HepG2 (cell line): ENCODE data around the gene AMZ2. TPM values are rescaled to one million over a fixed set of nuclear protein-coding genes. Genes with fewer than 3 reads are reported as not detected.
A peak's percentile ranks its signal among the peaks of the same experiment; 100 is the strongest.

Experiments
- ATAC-seq: fragments of 200-7000 bp; cut with Tn5 transposase; 3 replicates; pipeline ENCODE4 v1.9.1; 2020; ENCODE audit warnings: mild to moderate bottlenecking, moderate library complexity
- BruUV-seq: library from RNA; stranded (reverse); fragments of 400-500 nt; replicated peaks from 2 replicates; lab custom pipeline; 2021; lab: Mats Ljungman, UMichigan
- CTCF ChIA-PET: fragments of 300-600 bp; formaldehyde crosslinking; extraction: SDS; loops from one replicate; lab custom pipeline; 2021; ENCODE audit warnings: low total read pairs, inconsistent platforms, low intra/inter-chr PET ratio; lab: Yijun Ruan, JAX
- POLR2A ChIA-PET: fragments of 350-600 bp; sonication (Branson Sonifier 250); formaldehyde crosslinking; loops from one replicate; lab custom pipeline; 2020; ENCODE audit warnings: antibody characterized with exemption, inconsistent platforms; lab: Yijun Ruan, JAX
- DNase-seq: peaks from one replicate; pipeline ENCODE4 v3.0.0-alpha.2; 2015; ENCODE audit warnings: low spot score
- FAIRE-seq: peaks from 3 replicates; lab custom pipeline; 2011; peaks lifted over from hg19 to GRCh38; lab: Jason Lieb, UNC
- H2AFZ ChIP-seq: one replicate; pipeline ENCODE4 v1.6.1; 2011; ENCODE audit warnings: low read length, inconsistent platforms
- H3K27ac ChIP-seq: fragments of 300-600 bp; 3 replicates; pipeline ENCODE4 v1.8.0; 2011; ENCODE audit warnings: mixed run types, mild to moderate bottlenecking, mixed read lengths, low read length, inconsistent platforms; ENCODE audit not compliant: insufficient read depth; ENCODE audit errors: extremely low read length
- H3K27me3 ChIP-seq, 2 experiments: fragments of 200-600 bp in 1 of 2; 2 replicates in 1 of 2; 3 replicates in 1 of 2; pipeline versions ENCODE4 v1.6.0 to v1.8.0; 2011; ENCODE audit warnings: low read length in 2 of 2, mild to moderate bottlenecking in 2 of 2, moderate library complexity in 2 of 2, inconsistent platforms in 1 of 2; ENCODE audit not compliant: insufficient read depth in 2 of 2, control insufficient read depth in 1 of 2
- H3K36me3 ChIP-seq, 2 experiments: fragments of 200-600 bp in 1 of 2; replicated peaks in 1 of 2; 2 replicates in 1 of 2; 3 replicates in 1 of 2; pipeline versions ENCODE4 v1.5.1 to v1.8.0; 2011; ENCODE audit warnings: low read length in 2 of 2, inconsistent platforms in 1 of 2; ENCODE audit not compliant: insufficient read depth in 2 of 2, control insufficient read depth in 1 of 2
- H3K4me1 ChIP-seq: 2 replicates; pipeline ENCODE4 v1.5.1; 2012; ENCODE audit warnings: low read length, inconsistent platforms; ENCODE audit not compliant: insufficient read depth
- H3K4me2 ChIP-seq: 2 replicates; pipeline ENCODE4 v1.6.0; 2011; ENCODE audit warnings: low read depth, low read length, inconsistent platforms
- H3K4me3 ChIP-seq, 3 experiments: fragments of 200-600 bp in 1 of 3; sonication (generic), shearing (Covaris generic) in 1 of 3; replicated peaks in 1 of 3; 2 replicates each; pipeline ENCODE4 v1.5.1; 2011 to 2016; ENCODE audit warnings: low read length in 3 of 3, inconsistent platforms in 2 of 3, low read depth in 2 of 3, mild to moderate bottlenecking in 2 of 3, control low read depth in 1 of 3, mixed read lengths in 1 of 3; ENCODE audit not compliant: insufficient read depth in 1 of 3
- H3K79me2 ChIP-seq: one replicate; pipeline ENCODE4 v1.6.1; 2011; ENCODE audit warnings: low read length, inconsistent platforms; ENCODE audit not compliant: insufficient read depth
- H3K9ac ChIP-seq: 2 replicates; pipeline ENCODE4 v1.6.0; 2011; ENCODE audit warnings: mild to moderate bottlenecking, low read depth, low read length, inconsistent platforms; ENCODE audit not compliant: insufficient read depth
- H3K9me3 ChIP-seq: 2 replicates; pipeline ENCODE4 v1.5.1; 2012; ENCODE audit warnings: mild to moderate bottlenecking, low read length
- H4K20me1 ChIP-seq: 2 replicates; pipeline ENCODE4 v1.6.0; 2011; ENCODE audit warnings: inconsistent platforms, mild to moderate bottlenecking, low read length, moderate library complexity; ENCODE audit not compliant: insufficient read depth
- ATRX ChIP-seq: sonication (generic); formaldehyde crosslinking; IDR thresholded peaks from 2 replicates; pipeline ENCODE4 v1.4.0; 2020; ENCODE audit warnings: missing genetic modification reagents, borderline replicate concordance
- CREM ChIP-seq, 2 experiments: sonication (generic) in 1 of 2; formaldehyde crosslinking in 1 of 2; IDR thresholded peaks; 2 replicates each; pipeline versions ENCODE4 v1.4.0 to v1.6.1; 2016 to 2020; ENCODE audit warnings: antibody characterized with exemption in 1 of 2, mild to moderate bottlenecking in 1 of 2, missing genetic modification reagents in 1 of 2
- EEA1 ChIP-seq: sonication (generic); formaldehyde crosslinking; IDR thresholded peaks from 2 replicates; pipeline ENCODE4 v1.5.1; 2020; ENCODE audit warnings: mild to moderate bottlenecking, missing genetic modification reagents, borderline replicate concordance
- MAZ ChIP-seq, 2 experiments: sonication (generic) in 1 of 2; formaldehyde crosslinking in 1 of 2; IDR thresholded peaks; 2 replicates each; pipeline versions ENCODE4 v1.5.0 to v1.6.1; 2012 to 2020; ENCODE audit warnings: low read depth in 2 of 2, mild to moderate bottlenecking in 2 of 2, borderline replicate concordance in 1 of 2, improper control_type of control experiment in 1 of 2, low read length in 1 of 2, missing genetic modification reagents in 1 of 2, moderate library complexity in 1 of 2
- MXD4 ChIP-seq: IDR thresholded peaks from 2 replicates; pipeline ENCODE4 v1.6.1; 2016; ENCODE audit warnings: mild to moderate bottlenecking, missing biosample characterization, missing genetic modification reagents
- SAP130 ChIP-seq: IDR thresholded peaks from 2 replicates; pipeline ENCODE4 v1.6.1; 2016; ENCODE audit warnings: low read depth
- SP4 ChIP-seq: sonication (generic); formaldehyde crosslinking; IDR thresholded peaks from 2 replicates; pipeline ENCODE4 v1.8.1; 2023; ENCODE audit warnings: mild to moderate bottlenecking, missing genetic modification reagents
- TBX2 ChIP-seq: sonication (generic); formaldehyde crosslinking; IDR thresholded peaks from 2 replicates; pipeline ENCODE4 v1.5.0; 2020; ENCODE audit warnings: missing genetic modification reagents, mild to moderate bottlenecking, borderline replicate concordance
- ZNF264 ChIP-seq: sonication (generic); formaldehyde crosslinking; IDR thresholded peaks from 2 replicates; pipeline ENCODE4 v1.4.0; 2020; ENCODE audit warnings: missing genetic modification reagents
- ZNF567 ChIP-seq: sonication (generic); formaldehyde crosslinking; IDR thresholded peaks from 2 replicates; pipeline ENCODE4 v1.8.1; 2023; ENCODE audit warnings: mild to moderate bottlenecking, missing genetic modification reagents, borderline replicate concordance
- ZNF768 ChIP-seq: sonication (generic); formaldehyde crosslinking; IDR thresholded peaks from 2 replicates; pipeline ENCODE4 v1.4.0; 2020; ENCODE audit warnings: missing genetic modification reagents
- ZNF841 ChIP-seq: sonication (generic); formaldehyde crosslinking; IDR thresholded peaks from 2 replicates; pipeline ENCODE4 v1.8.1; 2023; ENCODE audit warnings: missing genetic modification reagents, borderline replicate concordance
- WGBS: methylation state at CpG from one replicate; pipeline ENCODE4 v1.1.6; 2017; ENCODE audit warnings: low lambda C conversion rate; 5-methylcytosine and 5-hydroxymethylcytosine counted together
- in situ Hi-C: cut with HindIII; loops from 2 replicates; pipeline ENCODE4 v1.10.0; 2017; ENCODE audit warnings: low pct_unique_long_range_greater_than_20kb; ENCODE audit not compliant: extremely low pct_ligation_motif_present
- intact Hi-C: fragments of 100-400 bp; cut with micrococcal nuclease; formaldehyde crosslinking; loops from one replicate; pipeline ENCODE4 v1.10.0; 2022; ENCODE audit not compliant: unreplicated experiment
- polyA plus RNA-seq, 8 experiments: library from polyadenylated mRNA; depleted of rRNA in 3 of 8; stranded (reverse) in 7 of 8; unstranded in 1 of 8; fragments of >200 nt; fragmentation: Illumina TruSeq in 4 of 8; extraction: Trizol in 4 of 8; gene quantifications; 2 replicates each; pipeline versions ENCODE4 v1.2.1 to v1.2.3, GENCODE V29; 2011 to 2016; ENCODE audit warnings: low read depth in 4 of 8, missing spikeins in 1 of 8, mixed read lengths in 1 of 8; ENCODE audit not compliant: insufficient read depth in 1 of 8
- total RNA-seq, 5 experiments: library from RNA; depleted of rRNA; stranded (reverse); fragments of >200 nt; fragmentation: Illumina TruSeq; extraction: Trizol; gene quantifications; 2 replicates each; pipeline ENCODE4 v1.2.3, GENCODE V29; 2016; ENCODE audit warnings: low read depth in 1 of 5
- TF ChIP-seq, protein P1 (sequence below): sonication (generic); formaldehyde crosslinking; IDR thresholded peaks from 2 replicates; pipeline ENCODE4 v1.4.0; 2020; ENCODE audit warnings: mild to moderate bottlenecking, missing genetic modification reagents
- TF ChIP-seq, protein P2 (sequence below): IDR thresholded peaks from 2 replicates; pipeline ENCODE4 v1.6.1; 2016; ENCODE audit warnings: missing compliant biosample characterization, missing genetic modification reagents, borderline replicate concordance
- TF ChIP-seq, protein P3 (sequence below): IDR thresholded peaks from 2 replicates; pipeline ENCODE4 v1.6.1; 2012; ENCODE audit warnings: low read depth, low read length, improper control_type of control experiment

Gene AMZ2
- total and polyA plus RNA-seq, 2 of the 13 experiments (the other 11 are each of a cell fraction or from before 2014, with no cell fraction given) = 86.9 to 90.2 TPM

DNA sequence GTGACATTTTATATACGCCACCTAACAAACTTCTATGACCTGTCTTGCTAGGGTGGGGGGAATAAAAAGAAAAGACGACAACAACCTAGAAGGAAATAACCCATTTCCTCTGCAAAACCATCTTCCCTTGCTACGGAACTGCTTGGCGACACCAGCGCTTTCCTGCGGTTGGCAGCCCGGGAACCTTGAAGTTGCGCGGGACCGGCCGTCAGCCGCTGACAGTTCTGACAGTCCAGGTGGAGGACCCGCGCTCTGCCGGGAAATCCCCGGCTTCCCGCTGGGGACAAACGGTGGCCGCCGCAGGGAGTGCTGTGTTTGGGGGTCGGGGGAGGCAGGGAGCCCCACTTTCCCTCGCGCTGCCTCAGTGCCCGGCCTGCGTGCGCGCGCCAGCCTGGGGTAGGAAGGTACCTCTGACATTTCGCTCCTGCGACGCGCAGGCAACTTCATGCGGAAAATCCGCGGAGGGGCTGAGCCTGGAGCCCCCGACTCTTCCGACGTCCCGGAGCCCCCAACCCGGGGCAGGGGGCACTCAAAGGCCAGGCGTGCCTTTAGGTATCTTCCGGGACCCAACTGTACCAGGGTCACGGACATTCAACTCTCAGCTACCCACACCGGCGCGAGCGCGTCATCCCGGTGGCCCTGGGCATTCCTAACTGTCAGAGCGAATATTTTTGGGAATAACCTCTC lies 42.6 kb downstream of the AMZ2 start:
- 3% methylated on average over 26 of the region's 50 CpGs for WGBS
- FAIRE-seq (no peak), ATAC-seq (peak; percentile 33), DNase-seq (no peak)
- in situ Hi-C loops = loop anchor here (5.0 to 25.0 kb wide), 2 partner anchors 87 to 472 kb away; no protein-coding TSS in a partner anchor
- H3K4me2 ChIP-seq = peak overlapping the region; percentile 89
- peaks cover 0 to 3% of the 10 kb centered on the region in 2 experiments; a peak in 1 of 5 replicates for H3K27me3 ChIP-seq
- H2AFZ ChIP-seq = no peak overlapping the region
- H3K4me1 ChIP-seq = peaks cover 46% of the 10 kb centered on the region
- H3K27ac ChIP-seq = peak overlapping the region; percentile 72
- no peaks in the 10 kb centered on the region for H4K20me1 ChIP-seq
- ChIA-PET POLR2A (interaction anchor here (0.6 to 3.0 kb wide), 7 partner anchors 23 to 123 kb away, joined by 3 to 30 read pairs (median 5); no protein-coding TSS in a partner anchor), CTCF (no interaction called here)
- peaks cover 3% of the 10 kb centered on the region for H3K79me2 ChIP-seq
- BruUV-seq = no TSS peak
- H3K4me3 ChIP-seq = peak overlapping the region; percentile 74 to 80 (median 79)
- H3K9me3 ChIP-seq = no peaks in the 10 kb centered on the region
- H3K36me3 ChIP-seq = no peaks in the 10 kb centered on the region
- H3K9ac ChIP-seq = peak overlapping the region; percentile 69
- intact Hi-C loops = no loop called here
- TF ChIP-seq ZNF841 (CRISPR knock-in tag) = no peak
- peak; percentile 87 for TF ChIP-seq SAP130 (CRISPR knock-in tag)
- peak; percentile 22; the same call in 1 of the 2 replicates for TF ChIP-seq SP4 (CRISPR knock-in tag)
- peak; percentile 56; the same call in 1 of the 2 replicates for TF ChIP-seq TBX2
- no peak for TF ChIP-seq MXD4 (CRISPR knock-in tag)
- TF ChIP-seq, protein P1, sequence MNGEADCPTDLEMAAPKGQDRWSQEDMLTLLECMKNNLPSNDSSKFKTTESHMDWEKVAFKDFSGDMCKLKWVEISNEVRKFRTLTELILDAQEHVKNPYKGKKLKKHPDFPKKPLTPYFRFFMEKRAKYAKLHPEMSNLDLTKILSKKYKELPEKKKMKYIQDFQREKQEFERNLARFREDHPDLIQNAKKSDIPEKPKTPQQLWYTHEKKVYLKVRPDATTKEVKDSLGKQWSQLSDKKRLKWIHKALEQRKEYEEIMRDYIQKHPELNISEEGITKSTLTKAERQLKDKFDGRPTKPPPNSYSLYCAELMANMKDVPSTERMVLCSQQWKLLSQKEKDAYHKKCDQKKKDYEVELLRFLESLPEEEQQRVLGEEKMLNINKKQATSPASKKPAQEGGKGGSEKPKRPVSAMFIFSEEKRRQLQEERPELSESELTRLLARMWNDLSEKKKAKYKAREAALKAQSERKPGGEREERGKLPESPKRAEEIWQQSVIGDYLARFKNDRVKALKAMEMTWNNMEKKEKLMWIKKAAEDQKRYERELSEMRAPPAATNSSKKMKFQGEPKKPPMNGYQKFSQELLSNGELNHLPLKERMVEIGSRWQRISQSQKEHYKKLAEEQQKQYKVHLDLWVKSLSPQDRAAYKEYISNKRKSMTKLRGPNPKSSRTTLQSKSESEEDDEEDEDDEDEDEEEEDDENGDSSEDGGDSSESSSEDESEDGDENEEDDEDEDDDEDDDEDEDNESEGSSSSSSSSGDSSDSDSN (CRISPR knock-in tag) = peak; percentile 41; the same call in 1 of the 2 replicates
- TF ChIP-seq, protein P2, sequence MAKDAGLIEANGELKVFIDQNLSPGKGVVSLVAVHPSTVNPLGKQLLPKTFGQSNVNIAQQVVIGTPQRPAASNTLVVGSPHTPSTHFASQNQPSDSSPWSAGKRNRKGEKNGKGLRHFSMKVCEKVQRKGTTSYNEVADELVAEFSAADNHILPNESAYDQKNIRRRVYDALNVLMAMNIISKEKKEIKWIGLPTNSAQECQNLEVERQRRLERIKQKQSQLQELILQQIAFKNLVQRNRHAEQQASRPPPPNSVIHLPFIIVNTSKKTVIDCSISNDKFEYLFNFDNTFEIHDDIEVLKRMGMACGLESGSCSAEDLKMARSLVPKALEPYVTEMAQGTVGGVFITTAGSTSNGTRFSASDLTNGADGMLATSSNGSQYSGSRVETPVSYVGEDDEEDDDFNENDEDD (CRISPR knock-in tag) = peak; percentile 49; the same call in 1 of the 2 replicates
- no peak for TF ChIP-seq ZNF567
- TF ChIP-seq, protein P3, sequence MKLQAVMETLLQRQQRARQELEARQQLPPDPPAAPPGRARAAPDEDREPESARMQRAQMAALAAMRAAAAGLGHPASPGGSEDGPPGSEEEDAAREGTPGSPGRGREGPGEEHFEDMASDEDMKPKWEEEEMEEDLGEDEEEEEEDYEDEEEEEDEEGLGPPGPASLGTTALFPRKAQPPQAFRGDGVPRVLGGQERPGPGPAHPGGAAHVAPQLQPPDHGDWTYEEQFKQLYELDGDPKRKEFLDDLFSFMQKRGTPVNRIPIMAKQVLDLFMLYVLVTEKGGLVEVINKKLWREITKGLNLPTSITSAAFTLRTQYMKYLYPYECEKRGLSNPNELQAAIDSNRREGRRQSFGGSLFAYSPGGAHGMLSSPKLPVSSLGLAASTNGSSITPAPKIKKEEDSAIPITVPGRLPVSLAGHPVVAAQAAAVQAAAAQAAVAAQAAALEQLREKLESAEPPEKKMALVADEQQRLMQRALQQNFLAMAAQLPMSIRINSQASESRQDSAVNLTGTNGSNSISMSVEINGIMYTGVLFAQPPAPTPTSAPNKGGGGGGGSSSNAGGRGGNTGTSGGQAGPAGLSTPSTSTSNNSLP = no peak
- TF ChIP-seq MAZ (IDR thresholded peaks at IDR 0.05; ENCODE audit: borderline replicate concordance, low read depth, low read length) = no peak
- peak; percentile 72 for TF ChIP-seq MAZ (CRISPR knock-in tag; IDR thresholded peaks at IDR 0.05; ENCODE audit: low read depth)
- TF ChIP-seq ZNF264 (CRISPR knock-in tag) = no peak
- peak; percentile 48; the same call in 1 of the 2 replicates for TF ChIP-seq ZNF768
- TF ChIP-seq ATRX (CRISPR knock-in tag) = no peak
- TF ChIP-seq CREM (IDR thresholded peaks at IDR 0.05) = 0 out of 2 replicates have a peak, but pooled peaks have one; percentile 32
- TF ChIP-seq CREM (CRISPR knock-in tag; IDR thresholded peaks at IDR 0.05) = no peak
- 0 out of 2 replicates have a peak, but pooled peaks have one; percentile 58 for TF ChIP-seq EEA1 (CRISPR knock-in tag)
